ENCODE results near the gene ADARB2. TPM values are rescaled to one million over a fixed set of nuclear protein-coding genes. Genes with fewer than 3 reads are reported as not detected.

The ADARB2 gene
- total RNA-seq, 2 experiments from 2014 or later = not detected

DNA sequence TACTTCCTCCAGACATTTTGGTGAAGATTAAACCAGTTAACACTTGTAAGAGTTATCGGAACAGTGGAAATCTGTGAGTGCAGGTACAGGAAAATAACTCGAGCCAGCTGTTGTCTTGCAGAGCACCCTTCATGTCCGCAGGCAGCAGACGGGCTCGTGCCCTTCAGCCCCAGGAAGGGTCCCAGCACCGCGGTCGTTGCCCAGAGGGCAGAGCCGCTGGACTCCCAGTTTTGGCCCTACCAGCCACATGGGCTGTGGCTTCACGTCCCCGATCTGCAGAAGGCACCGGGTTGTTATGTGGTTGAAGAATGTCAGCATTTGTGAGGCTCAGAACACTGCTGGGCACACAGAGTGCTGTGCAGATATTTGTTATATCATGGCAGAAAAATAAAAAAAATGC lies 7.2 kb upstream of the ADARB2 start:
- Mint-ChIP-seq H3K9me3 (peaks cover 11% of the 10 kb centered on the region), H3K4me1 (no peaks in the 10 kb centered on the region), H3K27me3 (peaks cover 45% of the 10 kb centered on the region), H3K36me3 (no peaks in the 10 kb centered on the region), H3K27ac (no peak overlapping the region), H3K4me3 (no peak overlapping the region)
- no peak for DNase-seq

DNA sequence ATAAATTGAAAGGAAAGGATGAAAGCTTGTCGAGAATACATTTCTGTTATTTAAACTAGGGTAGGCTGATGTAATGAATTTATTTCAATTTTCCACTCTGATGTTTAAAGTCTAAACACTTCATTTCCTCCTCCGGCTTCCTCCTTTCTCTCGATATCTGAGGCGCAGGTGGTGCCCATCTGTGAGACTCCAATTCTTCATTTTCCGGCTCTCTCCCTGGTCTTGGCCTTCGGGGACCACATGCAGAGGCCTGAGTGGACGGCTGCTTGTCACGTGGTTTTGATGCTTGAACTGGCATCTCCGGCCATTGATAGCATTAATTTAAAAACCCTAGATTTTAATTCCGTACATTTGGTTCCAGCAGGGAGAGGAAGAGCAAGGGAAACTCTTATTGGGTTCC lies 5.8 kb upstream of the ADARB2 start:
- Mint-ChIP-seq H3K27ac (no peak overlapping the region), H3K4me1 (no peaks in the 10 kb centered on the region), H3K36me3 (no peaks in the 10 kb centered on the region), H3K9me3 (no peaks in the 10 kb centered on the region), H3K27me3 (peaks cover 59% of the 10 kb centered on the region), H3K4me3 (no peak overlapping the region)
- no peak for DNase-seq

DNA sequence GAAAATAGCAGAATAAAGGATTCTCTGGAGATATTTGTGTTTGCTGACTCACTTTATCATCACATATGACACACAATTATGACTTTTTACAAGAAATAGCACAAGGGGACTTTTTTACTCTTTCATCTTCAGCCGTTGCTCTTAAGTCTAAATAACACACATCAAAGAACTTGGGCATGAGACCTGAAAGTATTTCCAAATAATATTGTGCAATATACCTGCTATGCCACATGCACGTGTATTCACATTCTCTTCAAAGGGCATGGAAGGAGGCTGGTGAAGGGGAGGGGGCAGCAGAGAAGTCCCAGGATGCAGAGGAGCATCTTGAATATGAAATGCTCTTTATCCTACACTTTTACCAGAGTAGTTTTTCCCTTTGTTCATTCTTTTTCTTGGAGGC lies 4.1 kb upstream of the ADARB2 start:
- no peaks in the 10 kb centered on the region for H3K9me3 Mint-ChIP-seq
- H3K27ac Mint-ChIP-seq = no peak overlapping the region
- H3K36me3 Mint-ChIP-seq = no peaks in the 10 kb centered on the region
- H3K4me3 Mint-ChIP-seq = no peak overlapping the region
- no peak for DNase-seq
- H3K4me1 Mint-ChIP-seq = no peaks in the 10 kb centered on the region
- peaks cover 76% of the 10 kb centered on the region for H3K27me3 Mint-ChIP-seq

DNA sequence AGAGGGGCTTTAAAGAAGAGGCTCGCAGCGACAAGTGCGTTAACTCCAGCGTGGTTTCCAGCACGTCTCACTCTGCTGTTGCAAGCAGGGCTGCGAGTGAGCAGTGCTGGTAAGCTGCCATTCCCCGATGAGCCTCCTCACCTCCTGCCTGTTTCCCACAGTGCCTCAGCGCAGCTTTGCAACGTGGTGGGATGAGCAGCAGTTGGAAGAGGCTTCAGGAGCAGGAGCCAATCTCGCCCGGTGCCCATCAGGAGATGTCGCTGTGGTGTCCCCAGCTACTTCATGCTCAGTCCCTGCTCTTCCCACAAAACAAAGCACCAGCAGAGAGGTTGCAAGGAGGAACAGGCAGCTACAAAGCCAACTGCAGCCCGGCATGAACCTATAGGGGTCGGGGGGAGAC lies 2.4 kb upstream of the ADARB2 start:
- Mint-ChIP-seq H3K4me1 (no peaks in the 10 kb centered on the region), H3K36me3 (no peaks in the 10 kb centered on the region), H3K27ac (no peak overlapping the region), H3K9me3 (no peaks in the 10 kb centered on the region), H3K27me3 (peaks cover 81% of the 10 kb centered on the region), H3K4me3 (no peak overlapping the region)
- DNase-seq = no peak

DNA sequence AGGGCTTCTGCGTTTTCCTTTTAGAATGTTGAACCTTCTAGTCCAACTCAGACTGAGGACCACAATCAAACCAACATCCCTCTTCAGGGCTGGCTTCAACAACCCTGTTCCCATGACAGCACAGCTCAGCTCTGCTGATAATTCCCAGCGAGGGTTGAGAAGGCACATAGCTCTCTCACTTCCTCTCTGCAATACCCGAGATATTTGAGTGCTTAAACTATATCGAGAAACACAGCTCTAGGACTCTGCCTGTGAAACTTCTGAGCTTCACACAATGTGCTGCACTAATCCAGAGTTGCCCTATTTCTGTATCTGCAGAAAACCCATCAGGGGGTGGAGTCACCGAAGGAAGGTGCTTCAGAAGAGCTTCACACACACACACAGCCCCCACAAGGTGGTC lies 1.6 kb upstream of the ADARB2 start:
- H3K9me3 Mint-ChIP-seq = no peaks in the 10 kb centered on the region
- no peak for DNase-seq
- no peaks in the 10 kb centered on the region for H3K36me3 Mint-ChIP-seq
- no peak overlapping the region for H3K27ac Mint-ChIP-seq
- H3K4me3 Mint-ChIP-seq = no peak overlapping the region
- H3K27me3 Mint-ChIP-seq = peaks cover 82% of the 10 kb centered on the region
- H3K4me1 Mint-ChIP-seq = no peaks in the 10 kb centered on the region

DNA sequence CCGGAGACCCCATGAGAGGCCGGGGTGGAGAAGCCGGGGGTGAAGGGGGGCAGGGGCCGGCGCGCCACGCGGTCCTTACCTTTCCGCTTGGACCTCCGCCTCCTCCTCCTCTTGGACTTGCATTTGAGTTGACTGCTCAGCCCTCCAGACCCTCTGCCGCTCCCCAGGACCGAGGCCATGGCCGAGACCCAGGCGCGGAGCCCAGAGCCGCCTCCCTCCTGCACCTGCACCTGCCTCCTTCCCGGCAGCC lies 428 bp downstream of the ADARB2 start:
- DNase-seq = no peak
- H3K36me3 Mint-ChIP-seq = no peaks in the 10 kb centered on the region
- H3K4me1 Mint-ChIP-seq = no peaks in the 10 kb centered on the region
- no peaks in the 10 kb centered on the region for H3K9me3 Mint-ChIP-seq
- H3K27me3 Mint-ChIP-seq = peaks cover 89% of the 10 kb centered on the region
- H3K27ac Mint-ChIP-seq = no peak overlapping the region
- H3K4me3 Mint-ChIP-seq = no peak overlapping the region

DNA sequence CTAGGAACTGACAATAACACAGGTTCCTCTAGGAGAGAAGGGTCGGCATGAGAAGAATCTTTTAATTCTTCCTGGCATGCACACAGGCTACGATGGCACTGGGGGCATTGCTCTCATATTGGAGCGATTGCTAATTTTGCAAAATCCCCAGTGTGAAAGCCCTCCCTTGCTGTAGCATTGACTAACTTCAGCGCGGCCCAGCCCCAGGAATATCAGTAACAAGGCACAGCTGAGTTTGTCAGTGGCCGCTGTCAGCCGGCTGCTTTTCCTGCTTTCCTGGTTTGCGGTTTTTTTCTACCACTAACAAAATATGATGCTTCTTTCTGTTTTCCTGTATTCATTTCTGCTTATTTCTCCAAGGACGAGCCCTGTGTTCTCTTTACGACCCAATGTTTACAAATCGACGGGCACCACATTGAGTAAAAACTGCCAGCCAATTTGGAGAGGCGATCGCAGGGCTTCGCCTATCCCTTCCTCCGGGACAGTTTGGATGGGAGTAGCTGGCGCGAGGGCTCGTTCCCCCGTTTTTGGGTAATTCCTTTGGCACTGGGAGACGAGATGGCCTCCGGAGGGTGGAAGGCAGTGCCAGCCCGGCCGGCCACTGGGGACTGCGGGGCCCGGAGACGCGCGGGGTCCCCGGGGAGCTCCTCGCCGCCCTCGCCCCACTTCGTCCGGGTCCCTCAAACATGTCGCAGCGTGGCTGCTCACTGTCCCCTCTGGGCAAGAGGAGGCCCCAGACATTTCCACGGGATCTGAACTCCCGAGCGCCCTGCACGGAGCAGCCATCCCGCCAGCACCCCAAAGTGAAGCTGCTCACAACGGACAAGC lies 967 bp downstream of the ADARB2 start:
- Mint-ChIP-seq H3K9me3 (no peaks in the 10 kb centered on the region), H3K27me3 (peaks cover 89% of the 10 kb centered on the region), H3K4me1 (no peaks in the 10 kb centered on the region), H3K36me3 (no peaks in the 10 kb centered on the region), H3K4me3 (no peak overlapping the region), H3K27ac (no peak overlapping the region)
- DNase-seq = no peak

DNA sequence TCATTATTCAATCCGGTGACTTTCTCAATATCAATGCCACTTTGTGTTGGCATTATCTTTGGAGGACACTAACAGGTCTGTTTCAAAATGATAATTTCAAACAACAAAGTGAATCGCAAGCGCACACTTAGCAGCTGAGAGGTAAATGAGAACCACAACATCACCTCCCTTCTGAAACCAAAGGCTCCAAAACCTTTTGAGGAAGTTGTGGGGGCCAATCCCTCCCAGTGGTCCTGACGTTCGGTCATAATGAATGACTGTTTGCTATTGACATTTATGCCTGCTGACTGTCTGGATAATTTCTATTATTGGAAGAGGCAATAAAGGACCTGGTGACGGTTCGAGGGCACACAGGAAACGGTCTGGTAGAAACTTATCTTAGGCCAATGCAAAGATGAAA lies 1.8 kb downstream of the ADARB2 start:
- no peaks in the 10 kb centered on the region for H3K36me3 Mint-ChIP-seq
- H3K4me3 Mint-ChIP-seq = no peak overlapping the region
- H3K4me1 Mint-ChIP-seq = no peaks in the 10 kb centered on the region
- no peaks in the 10 kb centered on the region for H3K9me3 Mint-ChIP-seq
- no peak overlapping the region for H3K27ac Mint-ChIP-seq
- H3K27me3 Mint-ChIP-seq = peaks cover 89% of the 10 kb centered on the region
- no peak for DNase-seq

- H3K4me3 Mint-ChIP-seq = no peak overlapping the region
- no peaks in the 10 kb centered on the region for H3K4me1 Mint-ChIP-seq
- H3K27ac Mint-ChIP-seq = no peak overlapping the region
- H3K36me3 Mint-ChIP-seq = no peaks in the 10 kb centered on the region
- DNase-seq = no peak
- H3K9me3 Mint-ChIP-seq = no peaks in the 10 kb centered on the region
- peaks cover 85% of the 10 kb centered on the region for H3K27me3 Mint-ChIP-seq
Observed at GRCh38 chr10:1734288-1734687, 3.0 kb downstream of the ADARB2 start.

DNA sequence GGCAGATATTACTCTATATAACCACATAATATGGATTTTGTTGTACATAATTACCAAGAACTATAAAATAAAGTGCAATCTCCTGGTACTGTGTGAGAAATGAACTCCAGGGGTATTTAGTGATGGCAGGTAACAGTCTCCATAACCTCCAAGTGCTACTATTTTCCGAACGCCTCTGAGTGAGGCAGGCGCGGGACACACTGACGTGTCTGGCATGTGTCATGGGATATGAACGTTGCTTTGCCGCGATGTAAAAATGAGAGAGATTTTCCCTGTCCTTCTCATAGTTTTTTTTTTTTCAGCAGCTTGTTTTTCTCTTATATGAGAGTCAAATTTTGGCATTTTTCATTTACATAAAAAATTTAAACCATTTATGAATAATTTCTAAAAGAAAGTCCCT lies 3.6 kb downstream of the ADARB2 start:
- no peak overlapping the region for H3K27ac Mint-ChIP-seq

GRCh38 chr10:1732564-1732996 lies 4.7 kb downstream of the ADARB2 start:
- DNase-seq = no peak
- no peaks in the 10 kb centered on the region for H3K36me3 Mint-ChIP-seq
- no peak overlapping the region for H3K27ac Mint-ChIP-seq
- H3K4me1 Mint-ChIP-seq = no peaks in the 10 kb centered on the region
- H3K27me3 Mint-ChIP-seq = peaks cover 73% of the 10 kb centered on the region
- H3K4me3 Mint-ChIP-seq = no peak overlapping the region
- H3K9me3 Mint-ChIP-seq = no peaks in the 10 kb centered on the region

More for the DNA sequence above, 3.6 kb downstream of the ADARB2 start:
- DNase-seq = no peak
- Mint-ChIP-seq H3K36me3 (no peaks in the 10 kb centered on the region), H3K9me3 (no peaks in the 10 kb centered on the region), H3K4me1 (no peaks in the 10 kb centered on the region), H3K27me3 (peaks cover 82% of the 10 kb centered on the region), H3K4me3 (no peak overlapping the region)

DNA sequence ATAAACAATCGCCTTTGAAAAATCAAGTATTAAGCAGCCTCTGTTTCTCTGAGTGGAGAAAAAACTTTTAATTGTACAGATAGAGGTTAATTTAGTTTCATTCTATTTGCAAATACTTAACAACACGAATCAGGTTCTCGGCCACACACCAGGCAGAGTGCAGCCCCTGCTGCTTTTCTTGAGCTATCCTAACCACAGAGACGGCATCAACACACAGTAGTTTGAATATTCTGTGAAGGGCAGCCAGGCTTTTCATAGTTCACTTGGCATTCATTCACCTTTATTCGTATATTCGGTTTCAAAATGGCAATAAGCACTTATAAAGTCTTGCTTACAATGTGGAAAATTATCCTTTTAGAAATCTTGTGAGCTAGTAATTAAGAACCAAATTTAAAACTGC lies 5.7 kb downstream of the ADARB2 start:
- Mint-ChIP-seq H3K27me3 (peaks cover 64% of the 10 kb centered on the region), H3K36me3 (no peaks in the 10 kb centered on the region), H3K9me3 (no peaks in the 10 kb centered on the region), H3K4me3 (no peak overlapping the region), H3K4me1 (no peaks in the 10 kb centered on the region), H3K27ac (no peak overlapping the region)
- no peak for DNase-seq

- Mint-ChIP-seq H3K27ac (no peak overlapping the region), H3K4me1 (no peaks in the 10 kb centered on the region), H3K36me3 (no peaks in the 10 kb centered on the region), H3K4me3 (no peak overlapping the region), H3K9me3 (no peaks in the 10 kb centered on the region), H3K27me3 (peaks cover 50% of the 10 kb centered on the region)
- DNase-seq = no peak
Observed at GRCh38 chr10:1729751-1730150, 7.6 kb downstream of the ADARB2 start.

- Mint-ChIP-seq H3K9me3 (no peaks in the 10 kb centered on the region), H3K4me3 (no peak overlapping the region), H3K4me1 (no peaks in the 10 kb centered on the region), H3K27ac (no peak overlapping the region), H3K27me3 (peaks cover 30% of the 10 kb centered on the region), H3K36me3 (no peaks in the 10 kb centered on the region)
- no peak for DNase-seq
Observed at GRCh38 chr10:1726861-1727260, 10.5 kb downstream of the ADARB2 start.

GRCh38 chr10:1724921-1725488 lies 12.3 kb downstream of the ADARB2 start:
- Mint-ChIP-seq H3K27me3 (peaks cover 19% of the 10 kb centered on the region), H3K36me3 (no peaks in the 10 kb centered on the region), H3K27ac (no peak overlapping the region), H3K4me1 (no peaks in the 10 kb centered on the region), H3K9me3 (no peaks in the 10 kb centered on the region), H3K4me3 (no peak overlapping the region)
- no peak for DNase-seq

DNA sequence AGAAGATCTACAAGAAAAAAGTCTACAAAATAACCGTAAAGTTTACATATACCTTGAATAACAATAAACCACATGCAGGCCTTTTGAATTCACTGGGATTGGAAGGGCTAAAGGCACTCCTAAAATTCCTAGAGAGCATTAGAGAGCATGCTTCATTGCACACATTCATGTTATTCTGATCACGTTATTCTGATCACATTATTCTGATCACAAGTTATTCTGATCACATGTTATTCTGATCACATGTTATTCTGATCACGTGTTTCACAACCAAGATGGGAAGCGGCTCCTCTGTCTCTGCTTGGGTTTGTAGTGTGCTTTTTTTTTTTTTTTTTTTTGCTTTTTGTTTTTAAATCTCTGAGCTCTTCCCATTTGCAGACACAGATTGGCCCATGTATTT lies 20.5 kb downstream of the ADARB2 start:
- peaks cover 62% of the 10 kb centered on the region for H3K27me3 Mint-ChIP-seq
- H3K27ac Mint-ChIP-seq = no peak overlapping the region
- no peaks in the 10 kb centered on the region for H3K36me3 Mint-ChIP-seq
- peaks cover 3% of the 10 kb centered on the region for H3K4me1 Mint-ChIP-seq
- no peak overlapping the region for H3K4me3 Mint-ChIP-seq
- no peaks in the 10 kb centered on the region for H3K9me3 Mint-ChIP-seq
- DNase-seq = no peak
